Measurements from ENCODE around the gene SMDT1.

DNA sequence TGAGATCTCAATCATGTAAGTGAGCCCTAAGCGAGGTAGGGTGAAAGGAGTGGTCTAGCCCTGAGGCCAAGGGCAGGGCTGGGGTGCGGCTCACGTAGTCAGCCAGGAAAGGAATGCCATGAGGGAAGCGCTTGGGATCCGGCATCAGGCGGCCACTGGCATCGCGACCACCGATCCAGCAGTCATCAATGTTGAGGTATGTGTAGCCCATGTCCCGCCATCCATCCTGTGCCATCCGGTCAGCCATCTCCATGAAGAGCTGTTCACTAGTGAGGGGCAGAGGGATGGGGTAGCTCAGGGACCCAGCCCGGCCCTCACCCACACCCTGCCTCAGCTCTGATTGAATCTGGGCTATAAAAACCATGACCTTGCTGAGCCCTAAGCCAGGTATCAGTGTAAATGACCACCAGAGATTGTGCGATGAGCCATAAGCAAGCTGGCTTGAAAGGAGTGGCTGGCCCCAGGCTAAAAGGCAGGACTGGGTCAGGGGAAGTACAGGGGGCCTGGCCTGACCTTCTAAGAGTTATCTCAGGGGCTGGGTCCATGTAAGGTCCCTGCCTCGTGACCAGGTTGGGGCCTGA, 11.7 kb upstream of the SMDT1 start:
- TF ChIP-seq, protein P1, sequence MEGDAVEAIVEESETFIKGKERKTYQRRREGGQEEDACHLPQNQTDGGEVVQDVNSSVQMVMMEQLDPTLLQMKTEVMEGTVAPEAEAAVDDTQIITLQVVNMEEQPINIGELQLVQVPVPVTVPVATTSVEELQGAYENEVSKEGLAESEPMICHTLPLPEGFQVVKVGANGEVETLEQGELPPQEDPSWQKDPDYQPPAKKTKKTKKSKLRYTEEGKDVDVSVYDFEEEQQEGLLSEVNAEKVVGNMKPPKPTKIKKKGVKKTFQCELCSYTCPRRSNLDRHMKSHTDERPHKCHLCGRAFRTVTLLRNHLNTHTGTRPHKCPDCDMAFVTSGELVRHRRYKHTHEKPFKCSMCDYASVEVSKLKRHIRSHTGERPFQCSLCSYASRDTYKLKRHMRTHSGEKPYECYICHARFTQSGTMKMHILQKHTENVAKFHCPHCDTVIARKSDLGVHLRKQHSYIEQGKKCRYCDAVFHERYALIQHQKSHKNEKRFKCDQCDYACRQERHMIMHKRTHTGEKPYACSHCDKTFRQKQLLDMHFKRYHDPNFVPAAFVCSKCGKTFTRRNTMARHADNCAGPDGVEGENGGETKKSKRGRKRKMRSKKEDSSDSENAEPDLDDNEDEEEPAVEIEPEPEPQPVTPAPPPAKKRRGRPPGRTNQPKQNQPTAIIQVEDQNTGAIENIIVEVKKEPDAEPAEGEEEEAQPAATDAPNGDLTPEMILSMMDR (IDR thresholded peaks at IDR 0.05): no peak
- no peak for TF ChIP-seq POLR2A (IDR thresholded peaks at IDR 0.05)

Data from right lobe of liver (tissue), 4 donors.